Osteoblast (primary cell): Measurements from ENCODE around the gene KBTBD3. TPM values are rescaled to one million over a fixed set of nuclear protein-coding genes. Genes with fewer than 3 reads are reported as not detected.
A peak's percentile ranks its signal among the peaks of the same experiment; 100 is the strongest.

ENCODE experiments used
- DNase-seq: peaks from one replicate; pipeline ENCODE4 v3.0.0; 2011; ENCODE audit warnings: low spot score, mixed read lengths; ENCODE audit not compliant: insufficient read length; ENCODE audit errors: missing footprints
- H2AFZ ChIP-seq: 2 replicates; pipeline ENCODE4 v1.6.0; 2011; ENCODE audit warnings: mild to moderate bottlenecking, low read length
- H3K27ac ChIP-seq: 2 replicates; pipeline ENCODE4 v1.5.1; 2011; ENCODE audit warnings: mild to moderate bottlenecking, low read depth, low read length, moderate library complexity
- H3K27me3 ChIP-seq: 2 replicates; pipeline ENCODE4 v1.6.0; 2012; ENCODE audit warnings: mild to moderate bottlenecking, control low read depth, inconsistent platforms, low read length, moderate library complexity; ENCODE audit not compliant: insufficient read depth
- H3K36me3 ChIP-seq: 2 replicates; pipeline ENCODE4 v1.5.1; 2011; ENCODE audit warnings: mild to moderate bottlenecking, low read length, control low read depth, moderate library complexity; ENCODE audit not compliant: insufficient read depth
- H3K4me1 ChIP-seq: 2 replicates; pipeline ENCODE4 v1.5.1; 2011; ENCODE audit warnings: mild to moderate bottlenecking, low read length, control low read depth, moderate library complexity; ENCODE audit not compliant: insufficient read depth
- H3K4me2 ChIP-seq: 2 replicates; pipeline ENCODE4 v1.6.0; 2011; ENCODE audit warnings: mild to moderate bottlenecking, low read length; ENCODE audit not compliant: insufficient read depth
- H3K4me3 ChIP-seq: fragments of 200-600 bp; sonication (generic); 3 replicates; pipeline ENCODE4 v1.5.1; 2012; ENCODE audit warnings: mild to moderate bottlenecking, low read length, inconsistent platforms; ENCODE audit not compliant: insufficient read depth
- H3K79me2 ChIP-seq: 2 replicates; pipeline ENCODE4 v1.6.0; 2012; ENCODE audit warnings: mild to moderate bottlenecking, low read length, control low read depth, inconsistent platforms; ENCODE audit not compliant: insufficient read depth
- H3K9me3 ChIP-seq: 2 replicates; pipeline ENCODE4 v1.5.1; 2011; ENCODE audit warnings: low read depth, low read length, control low read depth
- H4K20me1 ChIP-seq: 2 replicates; pipeline ENCODE4 v1.6.0; 2012; ENCODE audit warnings: mild to moderate bottlenecking, low read length, control low read depth; ENCODE audit not compliant: insufficient read depth
- CTCF ChIP-seq: IDR thresholded peaks from 2 replicates; pipeline ENCODE4 v1.5.1; 2011; ENCODE audit warnings: mild to moderate bottlenecking, low read depth, low read length, moderate library complexity; ENCODE audit errors: extremely low read depth
- total RNA-seq: library from RNA; depleted of rRNA; stranded (reverse); fragments of >200 nt; gene quantifications from 2 replicates; pipeline ENCODE4 v1.2.3, GENCODE V29; 2012

Gene KBTBD3
- total RNA-seq, 1 donor = 4.3 TPM

GRCh38 chr11:106031202-106031810 lies 45.8 kb downstream of the KBTBD3 start:
- no peaks in the 10 kb centered on the region for H3K79me2 ChIP-seq
- TF ChIP-seq CTCF = no peak
- H3K9me3 ChIP-seq = no peaks in the 10 kb centered on the region
- H3K36me3 ChIP-seq = no peaks in the 10 kb centered on the region
- no peak overlapping the region for H3K4me3 ChIP-seq
- no peak overlapping the region for H3K4me2 ChIP-seq
- no peak for DNase-seq
- no peak overlapping the region for H3K27ac ChIP-seq
- no peaks in the 10 kb centered on the region for H3K27me3 ChIP-seq
- no peaks in the 10 kb centered on the region for H4K20me1 ChIP-seq
- H3K4me1 ChIP-seq = no peaks in the 10 kb centered on the region
- no peak overlapping the region for H2AFZ ChIP-seq

GRCh38 chr11:106030609-106031008 lies 46.5 kb downstream of the KBTBD3 start:
- Histone ChIP-seq H3K4me3 (no peak overlapping the region), H3K36me3 (no peaks in the 10 kb centered on the region), H3K27me3 (no peaks in the 10 kb centered on the region), H3K4me1 (no peaks in the 10 kb centered on the region), H3K27ac (no peak overlapping the region), H3K4me2 (no peak overlapping the region), H4K20me1 (no peaks in the 10 kb centered on the region), H2AFZ (no peak overlapping the region), H3K79me2 (no peaks in the 10 kb centered on the region), H3K9me3 (no peaks in the 10 kb centered on the region)
- no peak for DNase-seq
- no peak for TF ChIP-seq CTCF

- Histone ChIP-seq H3K4me1 (peaks cover 5% of the 10 kb centered on the region), H3K27me3 (no peaks in the 10 kb centered on the region), H3K79me2 (peaks cover 39% of the 10 kb centered on the region), H3K4me3 (peak overlapping the region; percentile 96), H4K20me1 (no peaks in the 10 kb centered on the region), H2AFZ (peak overlapping the region; percentile 94), H3K9me3 (no peaks in the 10 kb centered on the region), H3K4me2 (peak overlapping the region; percentile 80), H3K36me3 (no peaks in the 10 kb centered on the region), H3K27ac (peak overlapping the region; percentile 45)
- no peak for DNase-seq
- TF ChIP-seq CTCF = no peak
Observed at GRCh38 chr11:106022795-106023275, 54.3 kb downstream of the KBTBD3 start.

- peak within 1 kb of the TSS; percentile 81 for H3K27ac ChIP-seq
- H3K9me3 ChIP-seq = no peaks in the 10 kb centered on the region
- peak within 1 kb of the TSS; percentile 92 for H3K4me2 ChIP-seq
- no peaks in the 10 kb centered on the region for H3K36me3 ChIP-seq
- no peaks in the 10 kb centered on the region for H3K27me3 ChIP-seq
- peak; percentile 97 for DNase-seq
- peaks cover 43% of the 10 kb centered on the region for H3K79me2 ChIP-seq
- H4K20me1 ChIP-seq = no peaks in the 10 kb centered on the region
- TF ChIP-seq CTCF = no peak
- peak within 1 kb of the TSS; percentile 96 for H2AFZ ChIP-seq
- H3K4me1 ChIP-seq = peaks cover 5% of the 10 kb centered on the region
- peak within 1 kb of the TSS; percentile 96 for H3K4me3 ChIP-seq
Observed at GRCh38 chr11:106021967-106022794, 55.0 kb downstream of the KBTBD3 start, which contains the start of gene MSANTD4. Gene MSANTD4 (minus strand): TSS chr11:106022240. CDS start chr11:106010917, 11,323 bp downstream.
